PC-9 (cell line): ENCODE results near the gene HES7. TPM values are rescaled to one million over a fixed set of nuclear protein-coding genes. Genes with fewer than 3 reads are reported as not detected.
A peak's percentile ranks its signal among the peaks of the same experiment; 100 is the strongest.

ENCODE experiments used
- BruUV-seq: library from RNA; stranded (reverse); fragments of 400-500 nt; replicated peaks from 2 replicates; lab custom pipeline; 2021; lab: Mats Ljungman, UMichigan
- CTCF ChIA-PET: fragments of 300-600 bp; sonication (Branson Sonifier 250); formaldehyde crosslinking; loops from one replicate; lab custom pipeline; 2022; ENCODE audit warnings: antibody characterized with exemption; lab: Charles Lee
- POLR2A ChIA-PET: fragments of 300-600 bp; sonication (Branson Sonifier 250); formaldehyde crosslinking; loops from one replicate; lab custom pipeline; 2022; ENCODE audit warnings: antibody characterized with exemption; ENCODE audit not compliant: unreplicated experiment; lab: Charles Lee
- DNase-seq, 2 experiments: peaks; one replicate each; pipeline versions ENCODE4 v3.0.0 to v3.0.0-alpha.2; 2015 to 2022; ENCODE audit warnings: mixed read lengths in 1 of 2
- H2AFZ ChIP-seq: fragments of 200-600 bp; sonication (generic); 2 replicates; pipeline ENCODE4 v1.8.1; 2017; ENCODE audit warnings: antibody characterized with exemption
- H3F3A ChIP-seq: fragments of 200-600 bp; sonication (generic); 2 replicates; pipeline ENCODE4 v1.8.1; 2017; ENCODE audit warnings: antibody characterized with exemption, mild to moderate bottlenecking, low read depth; ENCODE audit not compliant: insufficient read depth
- H3K27ac ChIP-seq: fragments of 200-600 bp; sonication (generic); 2 replicates; pipeline ENCODE4 v1.6.1; 2016; ENCODE audit warnings: mixed run types
- H3K27me3 ChIP-seq: fragments of 200-600 bp; sonication (generic); 2 replicates; pipeline ENCODE4 v1.6.1; 2016; ENCODE audit warnings: low read depth, mixed run types; ENCODE audit not compliant: insufficient read depth
- H3K36me3 ChIP-seq: fragments of 200-600 bp; sonication (generic); 2 replicates; pipeline ENCODE4 v1.6.1; 2016; ENCODE audit warnings: low read depth, mixed run types
- H3K4me1 ChIP-seq: fragments of 200-600 bp; sonication (generic); replicated peaks from 2 replicates; pipeline ENCODE4 v1.6.1; 2016; ENCODE audit warnings: mixed run types; ENCODE audit not compliant: insufficient read depth
- H3K4me2 ChIP-seq: fragments of 200-600 bp; sonication (generic); 2 replicates; pipeline ENCODE4 v1.6.1; 2017; ENCODE audit warnings: mixed run types
- H3K4me3 ChIP-seq: fragments of 200-600 bp; sonication (generic); 2 replicates; pipeline ENCODE4 v1.6.1; 2016; ENCODE audit warnings: mixed run types
- H3K79me2 ChIP-seq: fragments of 200-600 bp; sonication (generic); 2 replicates; pipeline ENCODE4 v1.6.1; 2017; ENCODE audit warnings: low read depth, mixed run types
- H3K9me2 ChIP-seq: fragments of 200-600 bp; sonication (generic); 2 replicates; pipeline ENCODE4 v1.8.1; 2017; ENCODE audit warnings: mild to moderate bottlenecking; ENCODE audit not compliant: insufficient read depth
- H3K9me3 ChIP-seq: fragments of 200-600 bp; sonication (generic); 2 replicates; pipeline ENCODE4 v1.8.1; 2016; ENCODE audit warnings: low read depth; ENCODE audit not compliant: insufficient read depth
- H4K20me1 ChIP-seq: fragments of 200-600 bp; sonication (generic); 2 replicates; pipeline ENCODE4 v1.8.1; 2017; ENCODE audit not compliant: insufficient read depth
- CTCF ChIP-seq: fragments of 200-600 bp; sonication (generic); conservative IDR thresholded peaks from 2 replicates; pipeline ENCODE4 v1.6.1; 2017; ENCODE audit warnings: mixed run types, antibody characterized with exemption, mild to moderate bottlenecking, moderate library complexity
- EZH2 ChIP-seq: fragments of 200-600 bp; sonication (generic); IDR thresholded peaks from 2 replicates; pipeline ENCODE4 v1.8.0; 2017; ENCODE audit warnings: antibody characterized with exemption, low read depth
- intact Hi-C: fragments of 100-400 bp; cut with micrococcal nuclease; formaldehyde crosslinking; loops from one replicate; pipeline ENCODE4 v1.10.0; 2022; ENCODE audit not compliant: unreplicated experiment
- total RNA-seq: library from RNA; stranded (reverse); gene quantifications from 2 replicates; pipeline ENCODE4 v1.2.3, GENCODE V29; 2021

The HES7 gene
- total RNA-seq, 1 experiment from 2014 or later, result 2.6 TPM

GRCh38 chr17:8138374-8138671 is 14.4 kb upstream of the HES7 start:
- CTCF ChIA-PET, result interaction anchor here (0.6 to 2.5 kb wide), 4 partner anchors 13 to 43 kb away, joined by 3 to 11 read pairs (median 7); no protein-coding TSS in a partner anchor
- Histone ChIP-seq H3K27ac (peak overlapping the region; percentile 46; the same call in 1 of the 2 replicates), H3K36me3 (no peaks in the 10 kb centered on the region), H3K9me2 (no peaks in the 10 kb centered on the region), H3K79me2 (no peaks in the 10 kb centered on the region), H3K9me3 (no peaks in the 10 kb centered on the region), H3K4me1 (peaks cover 14% of the 10 kb centered on the region), H3K27me3 (no peaks in the 10 kb centered on the region), H4K20me1 (no peaks in the 10 kb centered on the region), H3F3A (peaks cover 23% of the 10 kb centered on the region; the same call in 1 of the 2 replicates), H2AFZ (peak overlapping the region; percentile 96), H3K4me3 (peak overlapping the region; percentile 57), H3K4me2 (peak overlapping the region; percentile 97)
- no peak for DNase-seq
- no TSS peak for BruUV-seq
- POLR2A ChIA-PET, result interaction anchor here (0.5 to 0.7 kb wide), 3 partner anchors 52 to 206 kb away, joined by 3 to 10 read pairs (median 9); partner anchors contain the start of gene AURKB
- TF ChIP-seq CTCF, result no peak
- TF ChIP-seq EZH2, result no peak
- intact Hi-C loops, result loop anchor here (1.0 to 5.0 kb wide), 6 partner anchors 12 to 84 kb away; no protein-coding TSS in a partner anchor

DNA sequence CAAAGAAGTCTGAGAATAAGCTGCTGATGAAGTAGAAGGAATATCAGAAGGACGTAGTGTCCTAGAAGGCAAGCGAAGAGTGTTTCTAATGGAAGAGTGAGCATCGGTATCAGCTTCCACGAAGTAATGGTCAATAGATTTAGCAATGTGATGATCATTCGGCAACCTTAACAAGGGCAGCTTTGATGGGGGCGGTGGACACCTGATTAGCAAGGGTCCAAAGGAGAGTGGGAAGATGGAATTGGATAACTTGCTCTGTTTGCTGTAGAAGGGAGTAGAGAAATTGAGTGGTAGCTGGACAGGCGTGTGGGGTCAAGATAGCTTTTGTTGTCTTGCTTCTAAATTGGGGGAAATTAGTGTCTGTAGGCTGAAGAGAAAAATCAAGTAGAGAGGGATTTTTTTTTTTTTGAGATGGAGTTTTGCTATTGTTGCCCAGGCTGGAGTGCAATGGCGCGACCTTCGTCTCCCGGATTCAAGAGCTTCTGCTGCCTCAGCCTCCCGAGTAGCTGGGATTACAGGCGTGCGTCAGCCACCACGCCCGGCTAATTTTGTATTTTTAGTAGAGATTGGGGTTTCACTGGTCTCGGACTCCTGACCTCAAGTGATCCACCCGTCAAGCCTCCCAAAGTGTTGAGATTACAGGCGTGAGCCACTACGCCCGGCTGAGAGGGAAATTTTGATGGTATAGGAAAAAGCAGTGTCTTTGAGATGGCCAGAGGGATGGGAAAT is 13.9 kb upstream of the HES7 start:
- intact Hi-C loops, result loop anchor here (1.0 to 5.0 kb wide), 6 partner anchors 12 to 84 kb away; no protein-coding TSS in a partner anchor
- CTCF ChIA-PET, result interaction anchor here (0.6 to 2.5 kb wide), 5 partner anchors 18 to 163 kb away, joined by 3 to 11 read pairs (median 6); no protein-coding TSS in a partner anchor
- no TSS peak for BruUV-seq

More for the DNA sequence above, 13.9 kb upstream of the HES7 start:
- Histone ChIP-seq H3K9me2 (no peaks in the 10 kb centered on the region), H3K4me3 (peak overlapping the region; percentile 57), H3F3A (peaks cover 23% of the 10 kb centered on the region; the same call in 1 of the 2 replicates), H3K36me3 (no peaks in the 10 kb centered on the region), H4K20me1 (no peaks in the 10 kb centered on the region), H3K79me2 (no peaks in the 10 kb centered on the region), H3K4me2 (peak overlapping the region; percentile 97), H3K9me3 (no peaks in the 10 kb centered on the region), H3K27ac (peak overlapping the region; percentile 46; the same call in 1 of the 2 replicates), H2AFZ (peak overlapping the region; percentile 96), H3K4me1 (peaks cover 14% of the 10 kb centered on the region), H3K27me3 (no peaks in the 10 kb centered on the region)
- DNase-seq, result no peak
- TF ChIP-seq EZH2 (no peak), CTCF (no peak)
- POLR2A ChIA-PET, result interaction anchor here (0.6 to 0.7 kb wide), 3 partner anchors 19 to 207 kb away, joined by 3 to 9 read pairs (median 6); no protein-coding TSS in a partner anchor
